Parathyroid adenoma (tissue), 2 donors: ENCODE data around the gene SMIM32.
A peak's percentile ranks its signal among the peaks of the same experiment; 100 is the strongest.

Experiments
- H2AFZ ChIP-seq: fragments of 300-600 bp; sonication (generic); one replicate; pipeline ENCODE4 v1.7.0; 2017; ENCODE audit warnings: antibody characterized with exemption, mild to moderate bottlenecking
- H3K27ac ChIP-seq: fragments of 300-600 bp; sonication (generic); one replicate; pipeline ENCODE4 v1.7.0; 2017
- H3K27me3 ChIP-seq: fragments of 300-600 bp; sonication (generic); one replicate; pipeline ENCODE4 v1.7.0; 2017; ENCODE audit warnings: low read length; ENCODE audit not compliant: control insufficient read depth, insufficient read depth
- H3K36me3 ChIP-seq: fragments of 300-600 bp; sonication (generic); one replicate; pipeline ENCODE4 v1.7.0; 2017; ENCODE audit warnings: low read length; ENCODE audit not compliant: control insufficient read depth, insufficient read depth
- H3K4me1 ChIP-seq: fragments of 300-600 bp; sonication (generic); one replicate; pipeline ENCODE4 v1.7.0; 2017; ENCODE audit warnings: control low read depth
- H3K4me2 ChIP-seq: fragments of 300-600 bp; sonication (generic); one replicate; pipeline ENCODE4 v1.7.0; 2017; ENCODE audit warnings: low read length
- H3K4me3 ChIP-seq: fragments of 300-600 bp; sonication (generic); one replicate; pipeline ENCODE4 v1.7.0; 2017; ENCODE audit warnings: low read depth, low read length
- H3K79me2 ChIP-seq: fragments of 300-600 bp; sonication (generic); one replicate; pipeline ENCODE4 v1.7.0; 2017; ENCODE audit warnings: control low read depth
- H3K9ac ChIP-seq: fragments of 300-600 bp; sonication (generic); one replicate; pipeline ENCODE4 v1.7.0; 2017; ENCODE audit warnings: mild to moderate bottlenecking
- H3K9me3 ChIP-seq: fragments of 300-600 bp; sonication (generic); one replicate; pipeline ENCODE4 v1.7.0; 2017; ENCODE audit warnings: low read length; ENCODE audit not compliant: control insufficient read depth
- TF ChIP-seq, protein P1 (sequence below): fragments of 300-600 bp; sonication (generic); IDR thresholded peaks from one replicate; pipeline ENCODE4 v1.7.0; 2017; ENCODE audit warnings: antibody characterized with exemption, mild to moderate bottlenecking
- donor health status: primary hyperparathyroidism.

SMIM32 gene

DNA sequence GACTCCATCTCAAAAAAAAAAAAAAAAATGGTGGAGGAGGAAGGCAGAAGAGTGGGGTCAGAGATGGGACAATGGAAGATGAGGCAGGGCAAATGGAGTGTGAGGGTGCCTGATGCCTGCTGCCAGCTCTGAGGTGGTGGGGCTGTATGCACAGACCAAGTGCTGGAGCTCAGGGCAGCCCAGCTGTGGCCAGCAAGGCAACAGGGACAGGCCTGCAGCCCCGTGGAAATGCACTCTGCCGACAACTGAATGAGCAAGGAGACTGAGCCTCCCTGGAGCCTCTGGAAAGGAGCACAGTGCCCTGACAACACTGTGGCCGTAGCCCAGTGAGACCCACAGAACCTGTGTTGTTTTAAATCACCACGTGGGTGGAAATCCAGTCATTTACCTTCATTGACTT is 22.9 kb upstream of the SMIM32 start:
- Histone ChIP-seq H3K9me3 (no peaks in the 10 kb centered on the region), H3K4me3 (no peak overlapping the region), H3K27me3 (no peaks in the 10 kb centered on the region), H2AFZ (no peak overlapping the region), H3K4me1 (no peaks in the 10 kb centered on the region), H3K36me3 (no peaks in the 10 kb centered on the region), H3K9ac (no peak overlapping the region), H3K79me2 (no peaks in the 10 kb centered on the region), H3K27ac (no peak overlapping the region), H3K4me2 (no peak overlapping the region)
- TF ChIP-seq, protein P1, sequence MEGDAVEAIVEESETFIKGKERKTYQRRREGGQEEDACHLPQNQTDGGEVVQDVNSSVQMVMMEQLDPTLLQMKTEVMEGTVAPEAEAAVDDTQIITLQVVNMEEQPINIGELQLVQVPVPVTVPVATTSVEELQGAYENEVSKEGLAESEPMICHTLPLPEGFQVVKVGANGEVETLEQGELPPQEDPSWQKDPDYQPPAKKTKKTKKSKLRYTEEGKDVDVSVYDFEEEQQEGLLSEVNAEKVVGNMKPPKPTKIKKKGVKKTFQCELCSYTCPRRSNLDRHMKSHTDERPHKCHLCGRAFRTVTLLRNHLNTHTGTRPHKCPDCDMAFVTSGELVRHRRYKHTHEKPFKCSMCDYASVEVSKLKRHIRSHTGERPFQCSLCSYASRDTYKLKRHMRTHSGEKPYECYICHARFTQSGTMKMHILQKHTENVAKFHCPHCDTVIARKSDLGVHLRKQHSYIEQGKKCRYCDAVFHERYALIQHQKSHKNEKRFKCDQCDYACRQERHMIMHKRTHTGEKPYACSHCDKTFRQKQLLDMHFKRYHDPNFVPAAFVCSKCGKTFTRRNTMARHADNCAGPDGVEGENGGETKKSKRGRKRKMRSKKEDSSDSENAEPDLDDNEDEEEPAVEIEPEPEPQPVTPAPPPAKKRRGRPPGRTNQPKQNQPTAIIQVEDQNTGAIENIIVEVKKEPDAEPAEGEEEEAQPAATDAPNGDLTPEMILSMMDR, result no peak

DNA sequence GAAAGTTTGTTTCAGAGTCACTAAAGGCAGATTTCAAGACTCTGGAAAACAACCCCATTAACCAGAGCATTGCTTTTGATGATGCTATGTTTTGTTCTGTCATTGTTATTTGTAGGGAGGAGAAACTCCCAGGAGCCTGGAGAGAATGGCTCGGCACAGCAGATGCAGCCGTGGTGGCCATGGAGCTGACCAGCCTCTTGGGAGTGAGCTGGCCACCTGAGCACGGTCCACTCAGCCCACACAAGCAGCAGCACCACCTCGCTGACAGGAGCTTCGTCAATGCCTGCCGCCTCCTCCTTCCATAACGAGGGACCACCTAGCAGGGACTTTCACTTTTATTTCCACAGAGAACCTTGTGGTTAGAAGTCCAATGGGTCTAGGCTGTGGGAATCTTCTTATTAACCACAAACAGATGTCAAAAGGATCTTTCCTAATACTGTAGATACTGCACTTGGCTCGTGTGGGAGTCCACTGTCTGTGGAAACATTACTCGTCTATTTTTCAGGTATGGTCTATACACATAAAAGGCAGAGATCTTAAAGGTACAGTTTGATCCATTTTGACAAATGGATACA is 21.0 kb upstream of the SMIM32 start:
- Histone ChIP-seq H3K27me3 (no peaks in the 10 kb centered on the region), H3K4me3 (no peak overlapping the region), H2AFZ (no peak overlapping the region), H3K27ac (no peak overlapping the region), H3K36me3 (no peaks in the 10 kb centered on the region), H3K4me1 (no peaks in the 10 kb centered on the region), H3K79me2 (no peaks in the 10 kb centered on the region), H3K4me2 (no peak overlapping the region), H3K9ac (no peak overlapping the region), H3K9me3 (no peaks in the 10 kb centered on the region)
- TF ChIP-seq, protein P1, result no peak

DNA sequence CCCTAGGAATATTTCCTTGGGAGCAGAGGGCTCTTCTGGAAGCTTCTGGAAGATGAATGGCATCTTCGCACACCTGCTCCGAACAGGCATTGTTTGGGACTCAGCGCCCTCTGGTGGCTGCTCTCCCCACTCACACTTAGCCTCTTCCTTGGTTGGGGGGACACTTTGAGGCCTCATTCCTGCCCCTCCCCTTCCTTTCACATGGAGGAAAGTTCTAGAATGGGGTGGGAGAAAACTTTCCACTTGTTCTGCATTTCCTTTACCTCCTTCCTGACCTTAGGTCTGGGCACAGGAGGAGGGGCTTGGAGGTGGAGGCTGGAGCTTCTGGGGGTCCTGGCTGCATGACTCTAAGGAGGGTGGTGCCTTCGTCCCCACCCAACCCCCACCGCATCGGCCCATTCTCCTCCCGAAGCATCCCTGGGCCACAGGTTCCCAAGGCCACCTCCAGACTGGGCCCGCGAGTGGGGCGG is 19.3 kb upstream of the SMIM32 start:
- TF ChIP-seq, protein P1, result peak; percentile 85
- H3K27ac ChIP-seq, result no peak overlapping the region

DNA sequence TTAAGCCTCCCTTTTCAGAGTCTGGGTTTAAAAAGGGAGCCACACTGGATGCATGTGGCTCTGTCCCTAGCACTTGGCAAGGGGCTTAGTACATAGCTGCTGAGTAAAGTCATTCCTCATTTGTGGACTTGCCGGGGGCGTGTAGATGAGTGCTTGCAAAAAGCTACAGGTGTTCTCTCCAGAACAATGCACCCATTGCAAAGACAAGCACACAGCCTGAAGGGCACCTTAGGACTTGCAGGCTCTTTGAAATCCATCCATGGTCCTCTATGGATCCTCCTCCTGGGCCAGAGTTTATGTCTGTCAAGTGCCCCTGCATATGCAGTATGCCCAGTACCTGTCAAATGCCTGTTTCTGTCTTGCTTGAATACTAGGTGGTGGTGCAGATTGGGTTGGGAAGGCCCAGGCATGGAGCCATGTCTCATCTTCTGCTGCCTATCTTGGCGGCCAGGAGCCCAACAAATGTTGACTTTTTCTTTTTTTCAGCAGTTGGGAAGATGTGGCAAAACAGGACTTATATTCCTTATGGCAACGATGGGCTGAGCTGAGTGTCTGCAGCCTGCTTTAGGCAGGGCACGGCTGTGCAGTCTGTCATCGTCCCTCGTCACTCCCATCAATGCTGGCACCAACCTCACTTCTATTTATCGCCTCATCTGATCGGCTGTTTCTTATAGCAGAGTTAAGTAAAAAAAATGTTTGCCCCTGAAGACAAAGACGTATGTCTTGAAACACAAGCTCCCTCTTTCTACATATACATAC is 18.5 kb upstream of the SMIM32 start:
- H3K4me3 ChIP-seq, result no peak overlapping the region
- H3K27ac ChIP-seq, result no peak overlapping the region
- H3K27me3 ChIP-seq, result no peaks in the 10 kb centered on the region
- H3K9me3 ChIP-seq, result no peaks in the 10 kb centered on the region
- H3K4me1 ChIP-seq, result no peaks in the 10 kb centered on the region
- H3K9ac ChIP-seq, result no peak overlapping the region
- H3K36me3 ChIP-seq, result no peaks in the 10 kb centered on the region
- no peaks in the 10 kb centered on the region for H3K79me2 ChIP-seq
- no peak overlapping the region for H2AFZ ChIP-seq
- TF ChIP-seq, protein P1, result no peak
- no peak overlapping the region for H3K4me2 ChIP-seq

More for the DNA sequence above, 19.3 kb upstream of the SMIM32 start:
- no peak overlapping the region for H3K9ac ChIP-seq
- no peak overlapping the region for H3K4me2 ChIP-seq
- H3K27me3 ChIP-seq, result no peaks in the 10 kb centered on the region
- H3K9me3 ChIP-seq, result no peaks in the 10 kb centered on the region
- H3K79me2 ChIP-seq, result no peaks in the 10 kb centered on the region
- no peaks in the 10 kb centered on the region for H3K36me3 ChIP-seq
- no peaks in the 10 kb centered on the region for H3K4me1 ChIP-seq
- no peak overlapping the region for H3K4me3 ChIP-seq
- H2AFZ ChIP-seq, result no peak overlapping the region
